GM13976 (cell line): Measurements from ENCODE around the gene PHLDA1.

ENCODE experiments used
- DNase-seq: peaks from one replicate; pipeline ENCODE4 v3.0.0; 2012; ENCODE audit warnings: low spot score
- in situ Hi-C: fragments of 300-500 bp; cut with MboI; formaldehyde crosslinking; loops from one replicate; pipeline ENCODE4 v1.12.0; 2022; ENCODE audit warnings: low sequenced_read_pairs, mixed read lengths, inconsistent platforms; ENCODE audit not compliant: unreplicated experiment
- TF ChIP-seq, protein P1 (sequence below): IDR thresholded peaks from 2 replicates; pipeline ENCODE4 v1.5.1; 2012; ENCODE audit warnings: borderline replicate concordance, mild to moderate bottlenecking; ENCODE audit not compliant: insufficient read depth; ENCODE audit errors: extremely low read depth, missing control alignments, control extremely low read depth

PHLDA1 gene

DNA sequence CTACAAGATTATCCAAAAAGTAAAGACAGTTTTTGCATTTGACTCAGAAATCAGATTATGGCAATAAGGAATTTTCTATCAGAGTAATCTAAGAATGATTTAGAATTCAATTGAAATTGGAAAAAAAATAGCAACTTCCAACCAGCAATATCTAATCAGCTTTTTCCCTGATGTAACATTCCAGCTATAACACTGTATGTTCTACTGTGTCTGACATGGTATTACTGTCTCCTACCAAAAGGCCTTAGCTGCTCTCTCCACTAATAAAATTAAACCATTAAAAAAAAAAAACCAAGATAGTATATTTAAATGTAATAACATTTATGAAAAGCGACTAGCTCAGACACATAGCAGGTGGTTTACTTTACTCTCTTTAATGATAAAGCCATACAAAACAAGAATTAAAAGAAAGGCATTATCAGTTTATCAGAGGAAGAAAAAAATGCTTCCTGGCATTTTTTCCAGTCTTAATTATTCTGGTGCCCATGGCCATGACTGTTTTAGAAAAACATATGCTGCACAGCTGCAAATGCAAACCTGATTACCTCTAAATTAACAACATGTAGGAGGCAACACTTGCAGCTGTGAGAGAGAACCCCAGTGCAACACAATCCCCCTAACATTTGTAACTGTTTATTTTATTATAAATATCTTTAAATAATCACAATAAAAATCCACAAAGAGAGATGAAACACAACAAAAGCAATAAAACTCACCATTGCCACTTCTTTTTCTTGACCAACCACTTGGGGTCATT, 28.8 kb downstream of the PHLDA1 start:
- in situ Hi-C loops: no loop called here
- TF ChIP-seq, protein P1, sequence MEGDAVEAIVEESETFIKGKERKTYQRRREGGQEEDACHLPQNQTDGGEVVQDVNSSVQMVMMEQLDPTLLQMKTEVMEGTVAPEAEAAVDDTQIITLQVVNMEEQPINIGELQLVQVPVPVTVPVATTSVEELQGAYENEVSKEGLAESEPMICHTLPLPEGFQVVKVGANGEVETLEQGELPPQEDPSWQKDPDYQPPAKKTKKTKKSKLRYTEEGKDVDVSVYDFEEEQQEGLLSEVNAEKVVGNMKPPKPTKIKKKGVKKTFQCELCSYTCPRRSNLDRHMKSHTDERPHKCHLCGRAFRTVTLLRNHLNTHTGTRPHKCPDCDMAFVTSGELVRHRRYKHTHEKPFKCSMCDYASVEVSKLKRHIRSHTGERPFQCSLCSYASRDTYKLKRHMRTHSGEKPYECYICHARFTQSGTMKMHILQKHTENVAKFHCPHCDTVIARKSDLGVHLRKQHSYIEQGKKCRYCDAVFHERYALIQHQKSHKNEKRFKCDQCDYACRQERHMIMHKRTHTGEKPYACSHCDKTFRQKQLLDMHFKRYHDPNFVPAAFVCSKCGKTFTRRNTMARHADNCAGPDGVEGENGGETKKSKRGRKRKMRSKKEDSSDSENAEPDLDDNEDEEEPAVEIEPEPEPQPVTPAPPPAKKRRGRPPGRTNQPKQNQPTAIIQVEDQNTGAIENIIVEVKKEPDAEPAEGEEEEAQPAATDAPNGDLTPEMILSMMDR: no peak

DNA sequence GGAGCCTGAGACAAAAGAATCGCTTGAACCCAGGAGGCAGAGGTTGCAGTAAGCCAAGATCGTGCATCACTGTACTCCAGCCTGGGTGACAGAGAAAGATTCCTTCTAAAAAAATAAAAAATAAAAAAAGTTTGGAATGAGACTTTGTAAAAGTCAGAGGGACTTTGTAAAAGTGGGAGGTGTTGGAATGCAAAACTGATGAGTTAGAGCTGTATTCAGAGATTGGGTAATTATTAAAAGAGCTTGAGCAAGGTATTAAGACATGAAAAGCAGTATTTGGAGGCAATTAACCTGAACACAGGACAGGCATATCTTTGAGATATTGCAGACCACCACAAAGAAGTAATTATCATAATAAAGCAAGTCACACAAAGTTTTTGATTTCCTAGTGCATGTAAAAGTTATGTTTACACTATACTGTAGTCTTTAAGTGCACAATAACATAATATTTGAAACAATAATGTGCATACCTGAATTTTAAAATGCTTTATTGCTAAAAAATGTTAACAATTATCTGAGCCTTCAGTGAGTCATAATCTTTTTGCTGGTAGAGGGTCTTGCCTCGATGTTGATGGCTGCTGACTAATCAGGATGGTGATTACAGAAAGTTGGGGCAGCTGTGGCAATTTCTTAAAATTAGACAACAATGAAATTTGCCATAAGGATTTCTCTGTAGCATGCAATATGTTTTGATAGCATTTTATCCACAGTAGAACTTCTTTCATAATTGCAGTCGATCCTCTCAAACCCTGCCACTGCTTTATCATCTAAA, 33.1 kb downstream of the PHLDA1 start:
- in situ Hi-C loops: no loop called here
- DNase-seq: no peak

More for the DNA sequence above, 28.8 kb downstream of the PHLDA1 start:
- DNase-seq: no peak

DNA sequence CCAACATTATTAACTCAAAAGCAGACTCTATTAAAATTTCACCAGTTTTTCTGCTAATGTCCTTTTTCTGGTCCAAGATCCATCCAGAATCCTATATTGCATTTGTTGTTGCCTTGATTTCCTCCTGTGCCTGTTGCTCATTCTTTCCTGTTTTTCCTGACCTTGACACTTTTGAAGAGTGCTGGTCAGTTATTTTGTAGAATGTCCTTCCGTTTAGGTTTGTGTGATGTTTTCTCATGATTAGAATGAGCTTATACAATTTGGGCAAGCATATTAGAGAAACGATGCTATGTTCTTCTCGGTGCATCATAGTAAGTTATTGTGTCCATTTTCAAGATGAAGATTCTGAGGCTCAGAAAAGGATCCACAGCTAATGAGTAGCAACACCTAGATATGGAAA, 33.9 kb downstream of the PHLDA1 start:
- DNase-seq: no peak
- TF ChIP-seq, protein P1: no peak
- in situ Hi-C loops: no loop called here

More for the DNA sequence above, 33.1 kb downstream of the PHLDA1 start:
- TF ChIP-seq, protein P1: no peak

DNA sequence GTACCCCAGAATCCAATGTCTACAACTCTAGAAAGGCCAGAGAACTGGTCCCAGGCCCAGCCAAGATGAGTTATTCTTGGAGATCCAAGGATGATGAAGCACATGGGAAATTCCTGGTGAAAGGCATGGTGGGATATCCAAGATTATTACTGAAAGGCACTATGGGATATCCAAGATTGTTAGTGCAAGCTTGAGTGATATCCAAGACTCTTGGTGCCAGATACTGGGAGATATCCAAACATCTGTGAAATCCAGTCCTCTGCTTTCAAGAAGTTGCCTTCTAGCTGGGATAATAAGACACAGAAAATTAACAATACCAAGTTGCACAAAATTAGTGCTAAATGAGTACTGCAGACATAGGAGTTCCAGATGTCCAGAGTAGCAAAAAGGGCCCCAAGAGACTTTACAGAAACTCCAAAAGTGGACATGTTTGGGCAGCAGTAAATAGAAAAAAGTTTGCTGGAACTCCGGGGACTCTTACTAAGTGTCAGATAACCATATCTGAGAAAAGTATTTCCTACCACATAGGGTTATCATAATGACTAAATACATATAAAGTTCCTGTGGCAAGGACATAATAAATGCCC, 34.6 kb downstream of the PHLDA1 start:
- TF ChIP-seq, protein P1: no peak
- no peak for DNase-seq
- in situ Hi-C loops: no loop called here

DNA sequence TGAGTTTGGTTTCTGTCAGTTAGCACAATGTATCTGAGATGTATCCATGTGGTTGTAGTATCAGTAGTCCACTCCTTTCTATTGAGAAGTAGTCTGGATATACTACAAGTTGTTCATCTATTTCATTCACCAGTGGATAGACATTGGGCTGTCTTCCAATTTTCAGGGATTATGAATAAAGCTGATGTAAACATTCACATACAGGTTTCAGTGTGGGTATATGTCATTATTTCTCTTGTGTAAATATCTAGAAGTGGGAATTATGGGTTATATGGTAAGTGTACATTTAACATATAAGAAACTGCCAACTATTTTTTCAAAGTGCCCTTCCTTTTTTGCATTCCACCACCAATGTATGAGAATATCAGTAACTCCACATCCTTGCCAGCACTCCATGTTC, 35.9 kb downstream of the PHLDA1 start:
- no peak for DNase-seq
- TF ChIP-seq, protein P1: no peak
- in situ Hi-C loops: no loop called here

DNA sequence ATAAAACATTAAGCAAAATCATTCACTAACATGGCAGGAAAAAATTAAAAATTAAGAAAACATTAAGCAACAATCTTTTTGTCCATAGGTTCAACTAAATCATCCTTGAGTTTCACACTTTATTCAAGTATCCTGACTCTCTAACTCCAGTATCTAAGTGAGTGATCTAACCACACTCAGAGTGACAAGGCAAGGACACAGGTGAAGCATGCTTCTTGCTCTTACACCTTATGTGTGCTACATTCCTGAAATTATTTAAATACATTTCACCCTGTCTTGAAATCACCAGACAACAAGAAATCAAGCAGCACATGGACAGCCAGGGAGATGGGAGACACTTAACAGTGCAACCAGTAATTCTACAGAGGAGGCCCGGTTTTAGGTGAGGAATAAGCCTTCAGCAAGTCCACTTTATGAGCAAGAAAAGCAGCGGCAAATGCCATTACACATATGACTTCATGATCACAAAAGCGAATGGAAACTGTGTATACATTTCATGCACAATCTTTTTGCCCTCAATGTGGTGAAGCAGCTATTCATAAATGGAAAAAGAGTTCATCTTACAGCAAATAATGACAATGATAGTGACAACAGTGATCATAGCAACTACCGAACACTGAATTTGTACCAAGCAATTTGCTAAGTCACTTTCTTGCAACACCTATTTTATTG, 37.4 kb downstream of the PHLDA1 start:
- TF ChIP-seq, protein P1: no peak

More for the DNA sequence above, 37.4 kb downstream of the PHLDA1 start:
- DNase-seq: no peak
- in situ Hi-C loops: no loop called here
